Measurements from ENCODE around the gene EXOC6. TPM values are rescaled to one million over a fixed set of nuclear protein-coding genes. Genes with fewer than 3 reads are reported as not detected.
"Not testable (repeated sequence)": the region's sequence is repeated elsewhere in the genome, so short reads cannot be mapped to it uniquely, and the experiment has no call there.

EXOC6 gene
- total RNA-seq, 1 experiment from 2014 or later, result 12.9 TPM

- intact Hi-C loops (cut with micrococcal nuclease), result not testable (repeated sequence)
Observed at GRCh38 chr10:93101148-93101547, 252.8 kb downstream of the EXOC6 start.

GRCh38 chr10:93103953-93104352, 255.6 kb downstream of the EXOC6 start:
- no peaks in the 10 kb centered on the region for H4K20me1 ChIP-seq (ENCODE audit: insufficient read depth)
- no peaks in the 10 kb centered on the region for H3K36me3 ChIP-seq (ENCODE audit: control insufficient read depth in 1 of 2, insufficient read depth in 2 of 2, low read length in 2 of 2)
- BruUV-seq (replicated peaks), result no TSS peak
- ChIA-PET CTCF (no interaction called here), POLR2A (no interaction called here), RAD21 (ENCODE audit: low non-redundant PET in 1 of 2, low total read pairs in 2 of 2, uncharacterized antibody in 2 of 2, unreplicated experiment in 2 of 2) (no interaction called here)
- H3K9ac ChIP-seq (ENCODE audit: low read length), result no peak overlapping the region
- H3K4me1 ChIP-seq (ENCODE audit: control insufficient read depth in 1 of 2, insufficient read depth in 2 of 2, low read length in 2 of 2), result peaks cover 3 to 13% of the 10 kb centered on the region in 2 experiments; a peak in 3 of 4 replicates
- intact Hi-C loops (cut with micrococcal nuclease), result no loop called here
- no peaks in the 10 kb centered on the region for H3K27me3 ChIP-seq (ENCODE audit: insufficient read depth, low read length)
- no peak overlapping the region for H3K27ac ChIP-seq (ENCODE audit: low read depth, low read length)
- TF ChIP-seq MAX (IDR thresholded peaks at IDR 0.05) (no peak), CBX3 (IDR thresholded peaks at IDR 0.05; ENCODE audit: low read depth) (peak; percentile 38; the same call in 1 of the 2 replicates)
- H3K4me3 ChIP-seq (replicated peaks in 1 of 2; ENCODE audit: low read depth in 1 of 2, low read length in 2 of 2), result no peak overlapping the region
- H3K79me2 ChIP-seq (ENCODE audit: insufficient read depth, low read length), result no peaks in the 10 kb centered on the region
- ATAC-seq (no peak), DNase-seq (ENCODE audit: low read depth, low spot score) (no peak)
- peaks cover 0 to 5% of the 10 kb centered on the region in 2 experiments; a peak in 2 of 4 replicates for H3K9me3 ChIP-seq (ENCODE audit: control insufficient read depth in 1 of 2, insufficient read depth in 1 of 2, low read depth in 1 of 2, low read length in 2 of 2)
- no peaks in the 10 kb centered on the region for H3K9me2 ChIP-seq (ENCODE audit: insufficient read depth)
- no peak overlapping the region for H2AFZ ChIP-seq (ENCODE audit: low read depth, low read length, poor library complexity, severe bottlenecking)
- H3K4me2 ChIP-seq (ENCODE audit: low read length), result no peak overlapping the region

More at GRCh38 chr10:93101148-93101547, 252.8 kb downstream of the EXOC6 start:
- H3K79me2 ChIP-seq (ENCODE audit: insufficient read depth, low read length); ATAC-seq; H3K4me2 ChIP-seq (ENCODE audit: low read length); H3K4me3 ChIP-seq (replicated peaks in 1 of 2; ENCODE audit: low read depth in 1 of 2, low read length in 2 of 2); POLR2A ChIA-PET; H2AFZ ChIP-seq (ENCODE audit: low read depth, low read length, poor library complexity, severe bottlenecking); H3K9me2 ChIP-seq (ENCODE audit: insufficient read depth); H3K36me3 ChIP-seq (ENCODE audit: control insufficient read depth in 1 of 2, insufficient read depth in 2 of 2, low read length in 2 of 2); H3K9ac ChIP-seq (ENCODE audit: low read length); BruUV-seq (replicated peaks); H3K9me3 ChIP-seq (ENCODE audit: control insufficient read depth in 1 of 2, insufficient read depth in 1 of 2, low read depth in 1 of 2, low read length in 2 of 2); CTCF ChIA-PET; H4K20me1 ChIP-seq (ENCODE audit: insufficient read depth); DNase-seq (ENCODE audit: low read depth, low spot score); H3K27ac ChIP-seq (ENCODE audit: low read depth, low read length); RAD21 ChIA-PET (ENCODE audit: low non-redundant PET in 1 of 2, low total read pairs in 2 of 2, uncharacterized antibody in 2 of 2, unreplicated experiment in 2 of 2); H3K27me3 ChIP-seq (ENCODE audit: insufficient read depth, low read length): not testable (repeated sequence)
- peaks cover 3 to 13% of the 10 kb centered on the region in 2 experiments; a peak in 3 of 4 replicates for H3K4me1 ChIP-seq (ENCODE audit: control insufficient read depth in 1 of 2, insufficient read depth in 2 of 2, low read length in 2 of 2)

GRCh38 chr10:93106631-93107072, 258.3 kb downstream of the EXOC6 start:
- peaks cover 0 to 5% of the 10 kb centered on the region in 2 experiments; a peak in 2 of 4 replicates for H3K9me3 ChIP-seq (ENCODE audit: control insufficient read depth in 1 of 2, insufficient read depth in 1 of 2, low read depth in 1 of 2, low read length in 2 of 2)
- no peak overlapping the region for H2AFZ ChIP-seq (ENCODE audit: low read depth, low read length, poor library complexity, severe bottlenecking)
- H3K4me3 ChIP-seq (replicated peaks in 1 of 2; ENCODE audit: low read depth in 1 of 2, low read length in 2 of 2), result no peak overlapping the region
- H3K4me1 ChIP-seq (ENCODE audit: control insufficient read depth in 1 of 2, insufficient read depth in 2 of 2, low read length in 2 of 2), result peaks cover 3 to 7% of the 10 kb centered on the region in 2 experiments; a peak in 3 of 4 replicates
- H4K20me1 ChIP-seq (ENCODE audit: insufficient read depth), result no peaks in the 10 kb centered on the region
- no peak overlapping the region for H3K9ac ChIP-seq (ENCODE audit: low read length)
- ATAC-seq, result no peak
- DNase-seq (ENCODE audit: low read depth, low spot score), result no peak
- RAD21 ChIA-PET (ENCODE audit: low non-redundant PET in 1 of 2, low total read pairs in 2 of 2, uncharacterized antibody in 2 of 2, unreplicated experiment in 2 of 2), result no interaction called here
- intact Hi-C loops (cut with micrococcal nuclease), result no loop called here
- H3K36me3 ChIP-seq (ENCODE audit: control insufficient read depth in 1 of 2, insufficient read depth in 2 of 2, low read length in 2 of 2), result no peaks in the 10 kb centered on the region
- BruUV-seq (replicated peaks), result no TSS peak
- H3K4me2 ChIP-seq (ENCODE audit: low read length), result peak overlapping the region; percentile 0; the same call in 1 of the 2 replicates
- CTCF ChIA-PET, result no interaction called here
- no peaks in the 10 kb centered on the region for H3K27me3 ChIP-seq (ENCODE audit: insufficient read depth, low read length)
- H3K27ac ChIP-seq (ENCODE audit: low read depth, low read length), result no peak overlapping the region
- H3K9me2 ChIP-seq (ENCODE audit: insufficient read depth), result no peaks in the 10 kb centered on the region
- no peaks in the 10 kb centered on the region for H3K79me2 ChIP-seq (ENCODE audit: insufficient read depth, low read length)
- POLR2A ChIA-PET, result no interaction called here
- no peak for TF ChIP-seq SP1 (IDR thresholded peaks at IDR 0.05; ENCODE audit: low read depth)
- no peak for TF ChIP-seq SIN3A (IDR thresholded peaks at IDR 0.05; ENCODE audit: low read depth)
- TF ChIP-seq TCF7L2 (IDR thresholded peaks at IDR 0.05; ENCODE audit: borderline replicate concordance, extremely low read depth, insufficient read depth, insufficient read length), result no peak
- TF ChIP-seq POLR2A (IDR thresholded peaks at IDR 0.05; ENCODE audit: borderline replicate concordance, extremely low read depth, insufficient read depth, insufficient read length), result no peak
- no peak for TF ChIP-seq CEBPB (IDR thresholded peaks at IDR 0.05; ENCODE audit: low read depth)
- TF ChIP-seq CTCF (IDR thresholded peaks at IDR 0.05 in 2 of 3, conservative IDR thresholded peaks at IDR 0.05 in 1 of 3; ENCODE audit: borderline replicate concordance in 1 of 3, insufficient read depth in 1 of 3, low read depth in 2 of 3, low read length in 2 of 3), result no peak
- no peak for TF ChIP-seq ATF3 (IDR thresholded peaks at IDR 0.05)
